GM19238 (cell line): ENCODE results near the gene MAML2.
A peak's percentile ranks its signal among the peaks of the same experiment; 100 is the strongest.

Experiments used
- DNase-seq: peaks from one replicate; pipeline ENCODE4 v3.0.0; 2011; ENCODE audit warnings: low spot score; ENCODE audit not compliant: insufficient read length

Gene MAML2

GRCh38 chr11:96158126-96158525 is 184.9 kb downstream of the MAML2 start:
- no peak for DNase-seq

- no peak for DNase-seq
These were observed 185.5 kb downstream of the MAML2 start for GRCh38 chr11:96157517-96157873.

GRCh38 chr11:96156379-96156722 is 186.6 kb downstream of the MAML2 start:
- no peak for DNase-seq

- DNase-seq, result peak; percentile 32
These were observed 187.2 kb downstream of the MAML2 start for GRCh38 chr11:96155627-96156378.

GRCh38 chr11:96154802-96155520 is 188.0 kb downstream of the MAML2 start:
- no peak for DNase-seq

GRCh38 chr11:96152623-96153022 is 190.4 kb downstream of the MAML2 start:
- no peak for DNase-seq

GRCh38 chr11:96151501-96151900 is 191.5 kb downstream of the MAML2 start:
- DNase-seq, result no peak

- no peak for DNase-seq
These were observed 192.4 kb downstream of the MAML2 start for GRCh38 chr11:96150609-96151008.

- no peak for DNase-seq
These were observed 193.0 kb downstream of the MAML2 start for GRCh38 chr11:96149743-96150555.

- DNase-seq, result no peak
These were observed 195.0 kb downstream of the MAML2 start for GRCh38 chr11:96147906-96148486.

GRCh38 chr11:96147186-96147585 is 195.8 kb downstream of the MAML2 start:
- no peak for DNase-seq

- DNase-seq, result no peak
These were observed 196.2 kb downstream of the MAML2 start for GRCh38 chr11:96146765-96147164.

- no peak for DNase-seq
These were observed 197.8 kb downstream of the MAML2 start for GRCh38 chr11:96145163-96145585.

- no peak for DNase-seq
These were observed 198.4 kb downstream of the MAML2 start for GRCh38 chr11:96144553-96144952.

GRCh38 chr11:96143041-96143521 is 199.9 kb downstream of the MAML2 start:
- no peak for DNase-seq

- no peak for DNase-seq
These were observed 201.4 kb downstream of the MAML2 start for GRCh38 chr11:96141626-96142025.

- DNase-seq, result no peak
These were observed 203.3 kb downstream of the MAML2 start for GRCh38 chr11:96139691-96140090.

- no peak for DNase-seq
These were observed 205.6 kb downstream of the MAML2 start for GRCh38 chr11:96137373-96137772.

GRCh38 chr11:96136613-96137298 is 206.2 kb downstream of the MAML2 start:
- DNase-seq, result no peak

- DNase-seq, result no peak
These were observed 208.4 kb downstream of the MAML2 start for GRCh38 chr11:96134602-96135001.

- no peak for DNase-seq
These were observed 210.6 kb downstream of the MAML2 start for GRCh38 chr11:96132437-96132836.
